GM12878 (cell line): ENCODE data around the gene ISM1. TPM values are rescaled to one million over a fixed set of nuclear protein-coding genes. Genes with fewer than 3 reads are reported as not detected.

Experiments used
- ATAC-seq: fragments of 200-7000 bp; cut with Tn5 transposase; 3 replicates; pipeline ENCODE4 v1.9.1; 2020; ENCODE audit warnings: mild to moderate bottlenecking, moderate library complexity
- BruUV-seq: library from RNA; stranded (reverse); fragments of 400-500 nt; replicated peaks from 2 replicates; lab custom pipeline; 2021; lab: Mats Ljungman, UMichigan
- CTCF ChIA-PET: fragments of 300-600 bp; sonication (Branson Sonifier 250); formaldehyde crosslinking; extraction: SDS; loops from one replicate; lab custom pipeline; 2021; ENCODE audit warnings: inconsistent platforms; lab: Yijun Ruan, JAX
- POLR2A ChIA-PET: fragments of 350-600 bp; formaldehyde crosslinking; extraction: SDS; loops from one replicate; lab custom pipeline; 2021; ENCODE audit warnings: inconsistent platforms; lab: Charles Lee
- RAD21 ChIA-PET: fragments of 300-600 bp; sonication (Branson Sonifier 250); formaldehyde crosslinking; loops from one replicate; lab custom pipeline; 2023; ENCODE audit warnings: antibody characterized with exemption; ENCODE audit not compliant: unreplicated experiment; lab: Charles Lee
- SMC1A ChIA-PET: fragments of 300-600 bp; sonication (Branson Sonifier 250); formaldehyde crosslinking; loops from one replicate; lab custom pipeline; 2023; ENCODE audit not compliant: unreplicated experiment, uncharacterized antibody; lab: Charles Lee
- DNase-seq: peaks from one replicate; pipeline ENCODE4 v3.0.0-alpha.2; 2011; ENCODE audit warnings: low read depth, low spot score
- FAIRE-seq: peaks from 3 replicates; lab custom pipeline; 2011; peaks lifted over from hg19 to GRCh38; lab: Jason Lieb, UNC
- H2AFZ ChIP-seq: 2 replicates; pipeline ENCODE4 v1.6.0; 2011; ENCODE audit warnings: low read depth, low read length, control low read depth; ENCODE audit not compliant: control insufficient read depth
- H3K27ac ChIP-seq: 2 replicates; pipeline ENCODE4 v1.5.1; 2011; ENCODE audit warnings: control low read depth; ENCODE audit not compliant: control insufficient read depth, insufficient read depth
- H3K27me3 ChIP-seq, 2 experiments: replicated peaks in 1 of 2; 2 replicates each; pipeline versions ENCODE4 v1.6.0 to v1.6.1; 2011; ENCODE audit warnings: low read length in 1 of 2; ENCODE audit not compliant: control insufficient read depth in 2 of 2, insufficient read depth in 2 of 2
- H3K36me3 ChIP-seq, 2 experiments: 2 replicates each; pipeline ENCODE4 v1.5.1; 2011; ENCODE audit warnings: low read length in 1 of 2; ENCODE audit not compliant: control insufficient read depth in 2 of 2, insufficient read depth in 2 of 2
- H3K4me1 ChIP-seq: 2 replicates; pipeline ENCODE4 v1.6.1; 2011; ENCODE audit warnings: mild to moderate bottlenecking, low read length, moderate library complexity, mixed read lengths; ENCODE audit not compliant: control insufficient read depth, insufficient read depth
- H3K4me2 ChIP-seq: 2 replicates; pipeline ENCODE4 v1.6.0; 2011; ENCODE audit warnings: control low read depth; ENCODE audit not compliant: control insufficient read depth, insufficient read depth
- H3K4me3 ChIP-seq: fragments of 200-600 bp; sonication (generic); 2 replicates; pipeline ENCODE4 v1.5.1; 2016
- H3K79me2 ChIP-seq: 2 replicates; pipeline ENCODE4 v1.6.0; 2011; ENCODE audit warnings: low read length; ENCODE audit not compliant: control insufficient read depth, insufficient read depth
- H3K9ac ChIP-seq: 2 replicates; pipeline ENCODE4 v1.8.0; 2011; ENCODE audit warnings: low read length, control low read depth, mixed read lengths; ENCODE audit not compliant: control insufficient read depth, insufficient read depth
- H3K9me3 ChIP-seq: replicated peaks from 3 replicates; pipeline ENCODE4 v1.5.1; 2011; ENCODE audit warnings: mild to moderate bottlenecking, low read length; ENCODE audit not compliant: control insufficient read depth, insufficient read depth
- H4K20me1 ChIP-seq: 2 replicates; pipeline ENCODE4 v1.6.0; 2011; ENCODE audit not compliant: control insufficient read depth, insufficient read depth
- BCL11A ChIP-seq: IDR thresholded peaks from 2 replicates; pipeline ENCODE4 v1.6.1; 2011; ENCODE audit warnings: low read depth, low read length
- CREM ChIP-seq: IDR thresholded peaks from 2 replicates; pipeline ENCODE4 v1.6.1; 2014; ENCODE audit warnings: antibody characterized with exemption, low read depth
- FOS ChIP-seq: IDR thresholded peaks from 3 replicates; pipeline ENCODE4 v1.6.1; 2011; ENCODE audit warnings: borderline replicate concordance; ENCODE audit not compliant: insufficient read length; ENCODE audit errors: extremely low read depth
- GATAD2B ChIP-seq: fragments of 450-650 bp; conservative IDR thresholded peaks from 2 replicates; pipeline ENCODE4 v1.6.1; 2017; ENCODE audit warnings: low read depth, mild to moderate bottlenecking, moderate library complexity
- SP1 ChIP-seq: IDR thresholded peaks from one replicate; pipeline ENCODE4 v1.6.1; 2011; ENCODE audit warnings: low read depth, low read length
- SPI1 ChIP-seq: IDR thresholded peaks from 2 replicates; pipeline ENCODE4 v1.6.1; 2011; ENCODE audit warnings: low read depth, mild to moderate bottlenecking, low read length, moderate library complexity, borderline replicate concordance; ENCODE audit not compliant: insufficient read depth
- SRF ChIP-seq, 2 experiments: IDR thresholded peaks; 2 replicates each; pipeline ENCODE4 v1.6.1; 2011; ENCODE audit warnings: low read depth in 2 of 2, low read length in 2 of 2, mild to moderate bottlenecking in 1 of 2, moderate library complexity in 1 of 2
- TCF12 ChIP-seq: IDR thresholded peaks from 2 replicates; pipeline ENCODE4 v1.6.1; 2011; ENCODE audit warnings: low read depth, mild to moderate bottlenecking, low read length
- TCF3 ChIP-seq: IDR thresholded peaks from 2 replicates; pipeline ENCODE4 v1.6.1; 2012; ENCODE audit warnings: low read depth, mild to moderate bottlenecking, low read length, borderline replicate concordance; ENCODE audit not compliant: insufficient read depth
- YY1 ChIP-seq: IDR thresholded peaks from 2 replicates; pipeline ENCODE4 v1.6.1; 2011; ENCODE audit warnings: low read depth, mild to moderate bottlenecking, low read length
- ZNF207 ChIP-seq: fragments of 450-650 bp; IDR thresholded peaks from 2 replicates; pipeline ENCODE4 v1.6.1; 2014; ENCODE audit warnings: antibody characterized with exemption, mild to moderate bottlenecking, borderline replicate concordance
- WGBS: methylation state at CpG from one replicate; pipeline ENCODE4 v1.1.6; 2016; ENCODE audit warnings: low lambda C conversion rate; ENCODE audit not compliant: insufficient replicate concordance, insufficient coverage; ENCODE audit errors: missing lambda C conversion rate; 5-methylcytosine and 5-hydroxymethylcytosine counted together
- in situ Hi-C: fragments of 300-500 bp; cut with MboI; formaldehyde crosslinking; loops from 9 replicates; pipeline ENCODE4 v1.14.3; 2018; ENCODE audit warnings: mixed read lengths
- intact Hi-C: fragments of 100-400 bp; cut with micrococcal nuclease; formaldehyde crosslinking; loops from one replicate; pipeline ENCODE4 v1.14.2; 2022; ENCODE audit not compliant: unreplicated experiment
- polyA plus RNA-seq, 11 experiments: library from polyadenylated mRNA; depleted of rRNA in 4 of 11; unstranded in 6 of 11; stranded (reverse) in 5 of 11; fragments of >200 nt; fragmentation: Nextera tagmentation in 4 of 11; fragmentation: Illumina TruSeq in 1 of 11; extraction: Ambion mirVana in 4 of 11; extraction: Trizol in 1 of 11; gene quantifications; 1 replicate in 1 of 11; 2 replicates in 10 of 11; pipeline versions ENCODE4 v1.2.1 to v1.2.3, GENCODE V29; 2011 to 2016; ENCODE audit warnings: inconsistent platforms in 2 of 11, missing spikeins in 2 of 11, low read depth in 1 of 11
- total RNA-seq, 4 experiments: library from RNA; depleted of rRNA in 3 of 4; stranded (reverse); fragments of >200 nt in 3 of 4; fragmentation: Illumina TruSeq in 1 of 4; extraction: Trizol in 1 of 4; gene quantifications; 2 replicates each; pipeline versions ENCODE4 v1.2.1 to v1.2.3, GENCODE V29; 2013 to 2021
- TF ChIP-seq, protein P1 (sequence below): IDR thresholded peaks from 2 replicates; pipeline ENCODE4 v1.6.1; 2012; ENCODE audit warnings: low read length, inconsistent platforms
- TF ChIP-seq, protein P2 (sequence below): fragments of 450-650 bp; IDR thresholded peaks from 2 replicates; pipeline ENCODE4 v1.6.1; 2016; ENCODE audit warnings: mild to moderate bottlenecking
- TF ChIP-seq, protein P3 (sequence below), 3 experiments: IDR thresholded peaks in 2 of 3; conservative IDR thresholded peaks in 1 of 3; 2 replicates each; pipeline ENCODE4 v1.5.1; 2011; ENCODE audit warnings: low read depth in 3 of 3, low read length in 3 of 3, mild to moderate bottlenecking in 3 of 3, control low read depth in 2 of 3, moderate library complexity in 2 of 3, inconsistent platforms in 1 of 3, mixed read lengths in 1 of 3; ENCODE audit not compliant: control insufficient read depth in 2 of 3, insufficient read depth in 1 of 3; ENCODE audit errors: extremely low read depth in 1 of 3
- TF ChIP-seq, protein P4 (sequence below): fragments of 450-650 bp; IDR thresholded peaks from 2 replicates; pipeline ENCODE4 v1.6.1; 2016; ENCODE audit warnings: mild to moderate bottlenecking, moderate library complexity, borderline replicate concordance

The ISM1 gene
- total and polyA plus RNA-seq, 10 of the 15 experiments (the other 5 are each of a cell fraction or from before 2014, with no cell fraction given): 0.01 to 0.03 TPM; not detected in 8

DNA sequence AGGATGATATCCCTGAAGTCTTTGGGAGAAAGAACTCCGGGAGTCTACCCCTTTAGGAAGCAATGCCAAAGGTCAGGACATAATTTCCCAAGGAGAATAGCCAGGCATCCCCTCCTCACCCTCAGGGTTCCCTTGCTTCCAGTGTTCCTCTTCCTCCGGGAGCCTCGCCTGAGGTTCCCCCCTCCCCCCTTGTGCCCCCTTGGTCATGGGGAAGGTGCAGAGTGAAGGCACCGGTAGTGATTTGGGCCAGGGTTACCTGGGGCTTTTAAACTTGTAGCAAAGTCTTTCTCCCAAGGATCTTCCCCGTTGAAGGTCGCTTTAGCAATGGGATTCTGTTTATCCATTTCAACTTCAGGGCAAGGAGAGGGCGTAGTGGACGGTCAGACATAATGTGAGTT, 1.2 kb downstream of the ISM1 start:
- SMC1A ChIA-PET: interaction anchor here (1.0 kb wide), 1 partner anchor 83 kb away, joined by 3 read pairs; no protein-coding TSS in a partner anchor
- Histone ChIP-seq H3K4me1 (peaks cover 4% of the 10 kb centered on the region; the same call in 1 of the 2 replicates), H2AFZ (no peak overlapping the region), H3K9me3 (no peaks in the 10 kb centered on the region; the same call in 2 of the 3 replicates), H3K4me3 (no peak overlapping the region), H4K20me1 (no peaks in the 10 kb centered on the region), H3K36me3 (no peaks in the 10 kb centered on the region), H3K27ac (no peak overlapping the region), H3K4me2 (no peak overlapping the region), H3K79me2 (no peaks in the 10 kb centered on the region), H3K27me3 (peaks cover 9 to 30% of the 10 kb centered on the region in 2 experiments), H3K9ac (no peak overlapping the region)
- 66% methylated on average over 8 of the region's 8 CpGs for WGBS
- no peak for FAIRE-seq
- POLR2A ChIA-PET: interaction anchor here (0.6 kb wide), 1 partner anchor 40 kb away, joined by 4 read pairs; no protein-coding TSS in a partner anchor
- CTCF ChIA-PET: no interaction called here
- BruUV-seq: no TSS peak
- intact Hi-C loops: no loop called here
- DNase-seq: no peak
- in situ Hi-C loops: no loop called here
- RAD21 ChIA-PET: no interaction called here
- ATAC-seq: no peak
- TF ChIP-seq TCF12 (no peak), YY1 (no peak), FOS (no peak), SPI1 (no peak), ZNF207 (no peak), BCL11A (no peak), TCF3 (no peak), CREM (no peak), SP1 (no peak), SRF (IDR thresholded peaks at IDR 0.05; ENCODE audit: low read depth in 2 of 2, low read length in 2 of 2) (no peak), GATAD2B (no peak)
- TF ChIP-seq, protein P1, sequence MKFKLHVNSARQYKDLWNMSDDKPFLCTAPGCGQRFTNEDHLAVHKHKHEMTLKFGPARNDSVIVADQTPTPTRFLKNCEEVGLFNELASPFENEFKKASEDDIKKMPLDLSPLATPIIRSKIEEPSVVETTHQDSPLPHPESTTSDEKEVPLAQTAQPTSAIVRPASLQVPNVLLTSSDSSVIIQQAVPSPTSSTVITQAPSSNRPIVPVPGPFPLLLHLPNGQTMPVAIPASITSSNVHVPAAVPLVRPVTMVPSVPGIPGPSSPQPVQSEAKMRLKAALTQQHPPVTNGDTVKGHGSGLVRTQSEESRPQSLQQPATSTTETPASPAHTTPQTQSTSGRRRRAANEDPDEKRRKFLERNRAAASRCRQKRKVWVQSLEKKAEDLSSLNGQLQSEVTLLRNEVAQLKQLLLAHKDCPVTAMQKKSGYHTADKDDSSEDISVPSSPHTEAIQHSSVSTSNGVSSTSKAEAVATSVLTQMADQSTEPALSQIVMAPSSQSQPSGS: no peak
- TF ChIP-seq, protein P2, sequence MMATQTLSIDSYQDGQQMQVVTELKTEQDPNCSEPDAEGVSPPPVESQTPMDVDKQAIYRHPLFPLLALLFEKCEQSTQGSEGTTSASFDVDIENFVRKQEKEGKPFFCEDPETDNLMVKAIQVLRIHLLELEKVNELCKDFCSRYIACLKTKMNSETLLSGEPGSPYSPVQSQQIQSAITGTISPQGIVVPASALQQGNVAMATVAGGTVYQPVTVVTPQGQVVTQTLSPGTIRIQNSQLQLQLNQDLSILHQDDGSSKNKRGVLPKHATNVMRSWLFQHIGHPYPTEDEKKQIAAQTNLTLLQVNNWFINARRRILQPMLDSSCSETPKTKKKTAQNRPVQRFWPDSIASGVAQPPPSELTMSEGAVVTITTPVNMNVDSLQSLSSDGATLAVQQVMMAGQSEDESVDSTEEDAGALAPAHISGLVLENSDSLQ: no peak
- TF ChIP-seq, protein P3, sequence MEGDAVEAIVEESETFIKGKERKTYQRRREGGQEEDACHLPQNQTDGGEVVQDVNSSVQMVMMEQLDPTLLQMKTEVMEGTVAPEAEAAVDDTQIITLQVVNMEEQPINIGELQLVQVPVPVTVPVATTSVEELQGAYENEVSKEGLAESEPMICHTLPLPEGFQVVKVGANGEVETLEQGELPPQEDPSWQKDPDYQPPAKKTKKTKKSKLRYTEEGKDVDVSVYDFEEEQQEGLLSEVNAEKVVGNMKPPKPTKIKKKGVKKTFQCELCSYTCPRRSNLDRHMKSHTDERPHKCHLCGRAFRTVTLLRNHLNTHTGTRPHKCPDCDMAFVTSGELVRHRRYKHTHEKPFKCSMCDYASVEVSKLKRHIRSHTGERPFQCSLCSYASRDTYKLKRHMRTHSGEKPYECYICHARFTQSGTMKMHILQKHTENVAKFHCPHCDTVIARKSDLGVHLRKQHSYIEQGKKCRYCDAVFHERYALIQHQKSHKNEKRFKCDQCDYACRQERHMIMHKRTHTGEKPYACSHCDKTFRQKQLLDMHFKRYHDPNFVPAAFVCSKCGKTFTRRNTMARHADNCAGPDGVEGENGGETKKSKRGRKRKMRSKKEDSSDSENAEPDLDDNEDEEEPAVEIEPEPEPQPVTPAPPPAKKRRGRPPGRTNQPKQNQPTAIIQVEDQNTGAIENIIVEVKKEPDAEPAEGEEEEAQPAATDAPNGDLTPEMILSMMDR (IDR thresholded peaks at IDR 0.05 in 2 of 3, conservative IDR thresholded peaks at IDR 0.05 in 1 of 3; ENCODE audit: control insufficient read depth in 2 of 3, extremely low read depth in 1 of 3, insufficient read depth in 1 of 3, low read depth in 3 of 3, low read length in 3 of 3): no peak
- TF ChIP-seq, protein P4, sequence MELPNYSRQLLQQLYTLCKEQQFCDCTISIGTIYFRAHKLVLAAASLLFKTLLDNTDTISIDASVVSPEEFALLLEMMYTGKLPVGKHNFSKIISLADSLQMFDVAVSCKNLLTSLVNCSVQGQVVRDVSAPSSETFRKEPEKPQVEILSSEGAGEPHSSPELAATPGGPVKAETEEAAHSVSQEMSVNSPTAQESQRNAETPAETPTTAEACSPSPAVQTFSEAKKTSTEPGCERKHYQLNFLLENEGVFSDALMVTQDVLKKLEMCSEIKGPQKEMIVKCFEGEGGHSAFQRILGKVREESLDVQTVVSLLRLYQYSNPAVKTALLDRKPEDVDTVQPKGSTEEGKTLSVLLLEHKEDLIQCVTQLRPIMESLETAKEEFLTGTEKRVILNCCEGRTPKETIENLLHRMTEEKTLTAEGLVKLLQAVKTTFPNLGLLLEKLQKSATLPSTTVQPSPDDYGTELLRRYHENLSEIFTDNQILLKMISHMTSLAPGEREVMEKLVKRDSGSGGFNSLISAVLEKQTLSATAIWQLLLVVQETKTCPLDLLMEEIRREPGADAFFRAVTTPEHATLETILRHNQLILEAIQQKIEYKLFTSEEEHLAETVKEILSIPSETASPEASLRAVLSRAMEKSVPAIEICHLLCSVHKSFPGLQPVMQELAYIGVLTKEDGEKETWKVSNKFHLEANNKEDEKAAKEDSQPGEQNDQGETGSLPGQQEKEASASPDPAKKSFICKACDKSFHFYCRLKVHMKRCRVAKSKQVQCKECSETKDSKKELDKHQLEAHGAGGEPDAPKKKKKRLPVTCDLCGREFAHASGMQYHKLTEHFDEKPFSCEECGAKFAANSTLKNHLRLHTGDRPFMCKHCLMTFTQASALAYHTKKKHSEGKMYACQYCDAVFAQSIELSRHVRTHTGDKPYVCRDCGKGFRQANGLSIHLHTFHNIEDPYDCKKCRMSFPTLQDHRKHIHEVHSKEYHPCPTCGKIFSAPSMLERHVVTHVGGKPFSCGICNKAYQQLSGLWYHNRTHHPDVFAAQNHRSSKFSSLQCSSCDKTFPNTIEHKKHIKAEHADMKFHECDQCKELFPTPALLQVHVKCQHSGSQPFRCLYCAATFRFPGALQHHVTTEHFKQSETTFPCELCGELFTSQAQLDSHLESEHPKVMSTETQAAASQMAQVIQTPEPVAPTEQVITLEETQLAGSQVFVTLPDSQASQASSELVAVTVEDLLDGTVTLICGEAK: no peak
